ENCODE data around the gene POLRMT.

GRCh38 chr19:593505-593904 is 39.8 kb downstream of the POLRMT start:
- TF ChIP-seq POLR2A (IDR thresholded peaks at IDR 0.05) (no peak), CTCF (IDR thresholded peaks at IDR 0.05) (no peak)
